CD8-positive, alpha-beta memory T cell (primary cell): ENCODE data around the gene PAN3. TPM values are rescaled to one million over a fixed set of nuclear protein-coding genes. Genes with fewer than 3 reads are reported as not detected.
A peak's percentile ranks its signal among the peaks of the same experiment; 100 is the strongest.

Source experiments
- CTCF ChIA-PET: fragments of 350-600 bp; sonication (Branson Sonifier 250); formaldehyde crosslinking; loops from one replicate; lab custom pipeline; 2021; ENCODE audit warnings: antibody characterized with exemption; lab: Charles Lee
- POLR2A ChIA-PET: fragments of 350-600 bp; sonication (Branson Sonifier 250); formaldehyde crosslinking; loops from one replicate; lab custom pipeline; 2021; ENCODE audit warnings: antibody characterized with exemption; lab: Charles Lee
- DNase-seq, 5 donors: peaks; one replicate each; pipeline versions ENCODE4 v3.0.0 to v3.0.0-alpha.2; 2020 to 2022; ENCODE audit warnings: mixed read lengths in 1 of 5
- H3K27ac ChIP-seq: one replicate; pipeline ENCODE4 v1.7.0; 2013; ENCODE audit warnings: low read depth, mild to moderate bottlenecking, low read length, moderate library complexity
- H3K27me3 ChIP-seq: 2 replicates; pipeline ENCODE4 v1.7.0; 2013; ENCODE audit warnings: low read length, mild to moderate bottlenecking; ENCODE audit not compliant: insufficient read depth, poor library complexity, severe bottlenecking
- H3K36me3 ChIP-seq: 2 replicates; pipeline ENCODE4 v1.7.0; 2013; ENCODE audit warnings: mild to moderate bottlenecking, low read length, moderate library complexity; ENCODE audit not compliant: insufficient read depth
- H3K4me1 ChIP-seq: 2 replicates; pipeline ENCODE4 v1.7.0; 2013; ENCODE audit warnings: mild to moderate bottlenecking, low read length, moderate library complexity; ENCODE audit not compliant: insufficient read depth
- H3K4me3 ChIP-seq: 2 replicates; pipeline ENCODE4 v1.7.0; 2013; ENCODE audit warnings: mild to moderate bottlenecking, low read length
- H3K9me3 ChIP-seq: 2 replicates; pipeline ENCODE4 v1.7.0; 2013; ENCODE audit warnings: mild to moderate bottlenecking, low read length
- H3K27ac Mint-ChIP-seq, 8 donors: one replicate each; pipeline ENCODE4 v1.8.0; 2020 to 2021; ENCODE audit warnings: mixed read lengths in 8 of 8, mild to moderate bottlenecking in 6 of 8, inconsistent platforms in 3 of 8, moderate library complexity in 3 of 8
- H3K27me3 Mint-ChIP-seq, 2 donors: one replicate each; pipeline ENCODE4 v1.8.0; 2020 to 2021; ENCODE audit warnings: mixed read lengths in 2 of 2, mild to moderate bottlenecking in 1 of 2, moderate library complexity in 1 of 2
- H3K36me3 Mint-ChIP-seq, 3 donors: one replicate each; pipeline ENCODE4 v1.8.0; 2020 to 2021; ENCODE audit warnings: mixed read lengths in 3 of 3, inconsistent platforms in 1 of 3, mild to moderate bottlenecking in 1 of 3
- H3K4me1 Mint-ChIP-seq, 3 donors: one replicate each; pipeline ENCODE4 v1.8.0; 2020 to 2021; ENCODE audit warnings: mixed read lengths in 3 of 3, inconsistent platforms in 1 of 3, mild to moderate bottlenecking in 1 of 3
- H3K4me3 Mint-ChIP-seq, 7 donors: one replicate each; pipeline ENCODE4 v1.8.0; 2020 to 2021; ENCODE audit warnings: mixed read lengths in 7 of 7, mild to moderate bottlenecking in 6 of 7, moderate library complexity in 4 of 7, inconsistent platforms in 2 of 7
- H3K9me3 Mint-ChIP-seq, 5 donors: one replicate each; pipeline ENCODE4 v1.8.0; 2020 to 2022; ENCODE audit warnings: mixed read lengths in 5 of 5, mild to moderate bottlenecking in 3 of 5, moderate library complexity in 2 of 5, inconsistent platforms in 1 of 5
- polyA plus RNA-seq: library from polyadenylated mRNA; unstranded; fragments of 300-500 nt; fragmentation: Illumina TruSeq; gene quantifications from one replicate; pipeline ENCODE4 v1.2.3, GENCODE V29; 2021
- total RNA-seq, 2 experiments: library from RNA; stranded (reverse); gene quantifications; one replicate each; pipeline ENCODE4 v1.2.3, GENCODE V29; 2021

Gene PAN3
- total and polyA plus RNA-seq, 3 experiments from 2014 or later, result 5.3 to 33.3 (median 33.1) TPM

- H3K4me3 ChIP-seq, result no peak overlapping the region
- CTCF ChIA-PET, result no interaction called here
- no peak overlapping the region for H3K27ac ChIP-seq
- no peaks in the 10 kb centered on the region for H3K27me3 Mint-ChIP-seq
- no peaks in the 10 kb centered on the region for H3K27me3 ChIP-seq
- H3K4me3 Mint-ChIP-seq, result no peak overlapping the region
- no peak overlapping the region for H3K27ac Mint-ChIP-seq
- no peak for DNase-seq
- peaks cover 0 to 11% (median 9%) of the 10 kb centered on the region in 3 donors for H3K36me3 Mint-ChIP-seq
- no peaks in the 10 kb centered on the region for H3K36me3 ChIP-seq
- H3K9me3 Mint-ChIP-seq, result peaks cover 0 to 4% (median 0%) of the 10 kb centered on the region in 5 donors
- POLR2A ChIA-PET, result no interaction called here
- no peaks in the 10 kb centered on the region for H3K9me3 ChIP-seq
- peaks cover 23% of the 10 kb centered on the region for H3K4me1 ChIP-seq
- peaks cover 68 to 89% (median 81%) of the 10 kb centered on the region in 3 donors for H3K4me1 Mint-ChIP-seq
Measured at GRCh38 chr13:28163587-28163986, 25.2 kb downstream of the PAN3 start.

DNA sequence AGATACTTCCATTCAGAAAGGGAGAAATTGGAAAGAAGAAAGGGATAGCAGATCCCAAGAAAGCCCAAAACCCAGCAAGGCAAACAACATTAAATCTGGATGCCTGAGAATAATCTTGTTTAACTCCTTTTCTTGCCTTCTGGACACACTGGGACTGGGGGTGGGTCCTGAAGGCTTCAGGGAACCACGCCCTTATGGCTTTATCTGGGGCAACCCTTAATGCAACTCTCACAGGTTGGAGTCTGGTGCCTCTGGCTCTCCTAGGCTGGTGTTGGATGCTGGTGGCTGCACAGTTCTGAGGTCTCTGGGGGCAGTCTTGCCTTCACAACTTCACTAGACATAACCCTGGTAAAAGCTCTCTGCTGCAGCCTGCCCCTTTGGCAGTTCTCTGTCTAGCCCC, 27.9 kb downstream of the PAN3 start:
- CTCF ChIA-PET, result no interaction called here
- H3K27me3 Mint-ChIP-seq, result no peaks in the 10 kb centered on the region
- peak overlapping the region in 1 of 8 donors; percentile 21 for H3K27ac Mint-ChIP-seq
- no peak overlapping the region for H3K4me3 Mint-ChIP-seq
- Histone ChIP-seq H3K9me3 (no peaks in the 10 kb centered on the region), H3K27ac (no peak overlapping the region), H3K4me1 (peaks cover 19% of the 10 kb centered on the region), H3K4me3 (no peak overlapping the region), H3K27me3 (no peaks in the 10 kb centered on the region), H3K36me3 (no peaks in the 10 kb centered on the region)
- H3K4me1 Mint-ChIP-seq, result peaks cover 53 to 79% (median 67%) of the 10 kb centered on the region in 3 donors
- peaks cover 0 to 13% (median 6%) of the 10 kb centered on the region in 3 donors for H3K36me3 Mint-ChIP-seq
- DNase-seq, result no peak
- H3K9me3 Mint-ChIP-seq, result no peaks in the 10 kb centered on the region
- POLR2A ChIA-PET, result no interaction called here

DNA sequence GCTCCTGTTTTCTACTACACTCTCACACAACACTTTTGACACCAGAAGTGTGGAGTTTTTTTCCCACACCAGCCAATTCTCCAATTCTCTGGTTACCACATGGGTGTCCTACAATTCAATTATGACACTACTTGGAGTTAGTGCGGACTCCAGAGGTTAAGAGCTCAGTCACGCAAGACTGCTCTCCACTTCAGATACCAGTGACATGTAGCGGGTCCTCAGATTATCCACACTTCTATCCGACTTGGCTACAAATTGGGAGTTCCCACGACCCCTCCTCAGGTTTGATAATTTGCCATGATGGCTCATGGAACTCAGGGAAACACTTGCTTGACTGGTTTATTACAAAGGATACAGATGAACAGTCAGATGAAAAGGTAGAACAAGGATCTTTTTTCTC, 32.9 kb downstream of the PAN3 start:
- H3K4me3 Mint-ChIP-seq, result no peak overlapping the region
- ChIA-PET CTCF (no interaction called here), POLR2A (no interaction called here)
- H3K4me3 ChIP-seq, result no peak overlapping the region
- peak overlapping the region in 2 of 8 donors; percentile 21 to 63 for H3K27ac Mint-ChIP-seq
- no peak for DNase-seq
- peaks cover 15% of the 10 kb centered on the region for H3K36me3 ChIP-seq
- peaks cover 45 to 77% (median 69%) of the 10 kb centered on the region in 3 donors for H3K4me1 Mint-ChIP-seq
- H3K36me3 Mint-ChIP-seq, result peaks cover 0 to 32% (median 9%) of the 10 kb centered on the region in 3 donors
- no peak overlapping the region for H3K27ac ChIP-seq
- no peaks in the 10 kb centered on the region for H3K9me3 Mint-ChIP-seq
- no peaks in the 10 kb centered on the region for H3K27me3 ChIP-seq
- no peaks in the 10 kb centered on the region for H3K4me1 ChIP-seq
- H3K9me3 ChIP-seq, result no peaks in the 10 kb centered on the region
- no peaks in the 10 kb centered on the region for H3K27me3 Mint-ChIP-seq

DNA sequence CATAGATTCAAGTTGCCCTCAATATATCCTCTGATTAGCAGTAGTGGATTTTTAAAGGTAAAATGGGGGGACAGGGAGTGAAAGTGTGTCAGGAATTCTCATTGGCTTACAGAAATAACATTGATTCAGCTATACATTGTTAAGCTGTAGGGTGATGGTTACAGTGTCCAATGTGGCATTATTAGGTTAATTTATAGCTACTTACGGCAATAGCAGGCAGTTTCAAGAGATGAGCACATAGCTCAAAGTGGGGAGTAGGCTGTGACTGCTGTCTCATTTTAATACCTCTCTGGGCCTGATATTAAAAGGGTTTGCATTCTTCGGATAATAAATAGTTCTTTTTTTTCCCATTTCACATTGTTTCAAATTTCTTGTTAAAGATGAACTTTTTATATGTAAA, 34.6 kb downstream of the PAN3 start:
- Histone ChIP-seq H3K36me3 (peaks cover 15% of the 10 kb centered on the region), H3K27me3 (no peaks in the 10 kb centered on the region), H3K9me3 (no peaks in the 10 kb centered on the region), H3K27ac (no peak overlapping the region), H3K4me1 (no peaks in the 10 kb centered on the region), H3K4me3 (no peak overlapping the region)
- no peak for DNase-seq
- H3K27me3 Mint-ChIP-seq, result no peaks in the 10 kb centered on the region
- H3K36me3 Mint-ChIP-seq, result peaks cover 5 to 42% (median 12%) of the 10 kb centered on the region in 3 donors
- POLR2A ChIA-PET, result no interaction called here
- CTCF ChIA-PET, result no interaction called here
- peaks cover 37 to 68% (median 67%) of the 10 kb centered on the region in 3 donors for H3K4me1 Mint-ChIP-seq
- H3K9me3 Mint-ChIP-seq, result no peaks in the 10 kb centered on the region
- H3K4me3 Mint-ChIP-seq, result no peak overlapping the region
- H3K27ac Mint-ChIP-seq, result peak overlapping the region in 1 of 8 donors; percentile 64

DNA sequence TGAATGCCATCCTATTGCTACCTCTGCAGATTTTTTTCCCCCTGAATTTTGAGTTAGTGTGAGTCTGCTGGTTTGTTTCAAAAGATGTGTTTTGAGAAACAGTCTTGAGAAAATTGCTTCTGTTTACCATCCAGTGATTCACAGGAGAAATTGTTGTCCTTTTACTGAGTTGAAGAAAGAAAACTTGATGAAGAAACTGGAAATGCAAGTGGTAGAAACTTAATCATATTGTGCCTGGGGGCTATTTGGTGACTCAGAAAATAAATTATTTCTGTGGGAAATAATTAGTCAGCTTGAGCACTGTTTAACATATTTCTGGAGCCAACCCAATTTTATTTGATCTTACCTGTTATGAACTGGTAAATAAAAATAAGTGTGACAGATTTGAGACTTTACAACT, 35.4 kb downstream of the PAN3 start:
- Histone ChIP-seq H3K4me3 (no peak overlapping the region), H3K4me1 (no peaks in the 10 kb centered on the region), H3K27me3 (no peaks in the 10 kb centered on the region), H3K36me3 (peaks cover 15% of the 10 kb centered on the region), H3K27ac (no peak overlapping the region), H3K9me3 (no peaks in the 10 kb centered on the region)
- H3K27me3 Mint-ChIP-seq, result no peaks in the 10 kb centered on the region
- no peaks in the 10 kb centered on the region for H3K9me3 Mint-ChIP-seq
- DNase-seq, result no peak
- peaks cover 7 to 48% (median 13%) of the 10 kb centered on the region in 3 donors for H3K36me3 Mint-ChIP-seq
- H3K4me1 Mint-ChIP-seq, result peaks cover 36 to 68% (median 67%) of the 10 kb centered on the region in 3 donors
- H3K27ac Mint-ChIP-seq, result peak overlapping the region in 2 of 8 donors; percentile 14 to 73
- ChIA-PET CTCF (no interaction called here), POLR2A (no interaction called here)
- H3K4me3 Mint-ChIP-seq, result no peak overlapping the region

DNA sequence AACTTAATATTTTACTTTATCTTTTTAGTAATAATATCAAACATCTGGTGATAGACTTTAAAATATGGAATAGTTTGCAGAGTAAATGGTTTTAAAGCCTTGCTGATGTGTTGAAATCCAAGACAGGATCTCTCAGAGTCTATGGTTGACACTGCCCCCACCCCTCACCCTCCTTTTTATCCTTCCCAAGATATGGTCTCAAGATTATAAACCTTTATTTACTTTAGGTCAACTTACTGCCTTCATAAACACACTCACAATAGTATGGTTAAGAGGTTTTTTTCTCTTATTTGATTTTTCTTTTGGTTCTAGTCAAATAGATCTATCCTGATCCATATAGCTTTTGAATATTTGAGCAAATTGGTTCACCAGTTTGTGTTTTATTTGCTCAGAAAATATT, 39.0 kb downstream of the PAN3 start:
- H3K36me3 ChIP-seq, result peaks cover 15% of the 10 kb centered on the region
- Mint-ChIP-seq H3K4me1 (peaks cover 45 to 76% (median 72%) of the 10 kb centered on the region in 3 donors), H3K4me3 (no peak overlapping the region), H3K27me3 (no peaks in the 10 kb centered on the region), H3K36me3 (peaks cover 7 to 54% (median 14%) of the 10 kb centered on the region in 3 donors), H3K9me3 (no peaks in the 10 kb centered on the region), H3K27ac (no peak overlapping the region)
- no peak overlapping the region for H3K4me3 ChIP-seq
- no peaks in the 10 kb centered on the region for H3K9me3 ChIP-seq
- H3K27me3 ChIP-seq, result no peaks in the 10 kb centered on the region
- CTCF ChIA-PET, result no interaction called here
- H3K27ac ChIP-seq, result no peak overlapping the region
- no peaks in the 10 kb centered on the region for H3K4me1 ChIP-seq
- POLR2A ChIA-PET, result no interaction called here
- no peak for DNase-seq

- Histone ChIP-seq H3K27ac (no peak overlapping the region), H3K4me1 (no peaks in the 10 kb centered on the region), H3K36me3 (peaks cover 15% of the 10 kb centered on the region), H3K4me3 (no peak overlapping the region), H3K27me3 (no peaks in the 10 kb centered on the region), H3K9me3 (no peaks in the 10 kb centered on the region)
- ChIA-PET CTCF (no interaction called here), POLR2A (no interaction called here)
- Mint-ChIP-seq H3K9me3 (no peaks in the 10 kb centered on the region), H3K4me3 (no peak overlapping the region), H3K4me1 (peaks cover 44 to 74% (median 72%) of the 10 kb centered on the region in 3 donors), H3K27ac (no peak overlapping the region), H3K36me3 (peaks cover 7 to 53% (median 14%) of the 10 kb centered on the region in 3 donors), H3K27me3 (no peaks in the 10 kb centered on the region)
- DNase-seq, result no peak
Measured at GRCh38 chr13:28177877-28178276, 39.5 kb downstream of the PAN3 start.

DNA sequence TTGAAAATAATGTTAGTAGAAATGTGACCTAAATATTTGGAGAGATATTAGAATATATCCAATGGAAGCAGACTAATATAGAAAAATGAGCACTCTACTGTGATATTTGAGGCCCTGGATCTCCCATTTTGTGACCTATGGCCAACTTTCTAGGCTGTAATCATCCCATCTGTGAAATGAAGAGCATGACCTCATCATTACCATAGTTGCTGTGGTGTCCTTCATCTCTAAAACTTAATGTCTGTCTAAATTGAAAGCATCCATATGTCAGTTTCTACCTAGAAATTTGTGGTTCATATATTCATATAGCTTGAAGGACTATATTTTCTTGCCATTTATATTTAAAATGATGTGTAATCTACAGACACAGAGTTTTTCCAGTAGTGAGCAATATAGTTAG, 41.6 kb downstream of the PAN3 start:
- Mint-ChIP-seq H3K4me3 (no peak overlapping the region), H3K27ac (peak overlapping the region in 1 of 8 donors; percentile 54), H3K27me3 (no peaks in the 10 kb centered on the region), H3K4me1 (peaks cover 49 to 75% (median 73%) of the 10 kb centered on the region in 3 donors), H3K36me3 (peaks cover 7 to 51% (median 14%) of the 10 kb centered on the region in 3 donors), H3K9me3 (no peaks in the 10 kb centered on the region)
- H3K36me3 ChIP-seq, result peaks cover 5% of the 10 kb centered on the region
- CTCF ChIA-PET, result no interaction called here
- POLR2A ChIA-PET, result no interaction called here
- no peak overlapping the region for H3K27ac ChIP-seq
- no peaks in the 10 kb centered on the region for H3K4me1 ChIP-seq
- no peak overlapping the region for H3K4me3 ChIP-seq
- no peaks in the 10 kb centered on the region for H3K27me3 ChIP-seq
- DNase-seq, result no peak
- no peaks in the 10 kb centered on the region for H3K9me3 ChIP-seq
